HG02623 (cell line): ENCODE results near the gene OCA2.

Source experiments
- ATAC-seq: cut with Tn5 transposase; IDR thresholded peaks from one replicate; pipeline ENCODE4 v1.9.1; 2021; ENCODE audit warnings: moderate library complexity; ENCODE audit not compliant: unreplicated experiment

The OCA2 gene

GRCh38 chr15:28005004-28005527, 94.0 kb downstream of the OCA2 start:
- ATAC-seq, result no peak

GRCh38 chr15:28004143-28005003, 94.7 kb downstream of the OCA2 start:
- ATAC-seq, result no peak

DNA sequence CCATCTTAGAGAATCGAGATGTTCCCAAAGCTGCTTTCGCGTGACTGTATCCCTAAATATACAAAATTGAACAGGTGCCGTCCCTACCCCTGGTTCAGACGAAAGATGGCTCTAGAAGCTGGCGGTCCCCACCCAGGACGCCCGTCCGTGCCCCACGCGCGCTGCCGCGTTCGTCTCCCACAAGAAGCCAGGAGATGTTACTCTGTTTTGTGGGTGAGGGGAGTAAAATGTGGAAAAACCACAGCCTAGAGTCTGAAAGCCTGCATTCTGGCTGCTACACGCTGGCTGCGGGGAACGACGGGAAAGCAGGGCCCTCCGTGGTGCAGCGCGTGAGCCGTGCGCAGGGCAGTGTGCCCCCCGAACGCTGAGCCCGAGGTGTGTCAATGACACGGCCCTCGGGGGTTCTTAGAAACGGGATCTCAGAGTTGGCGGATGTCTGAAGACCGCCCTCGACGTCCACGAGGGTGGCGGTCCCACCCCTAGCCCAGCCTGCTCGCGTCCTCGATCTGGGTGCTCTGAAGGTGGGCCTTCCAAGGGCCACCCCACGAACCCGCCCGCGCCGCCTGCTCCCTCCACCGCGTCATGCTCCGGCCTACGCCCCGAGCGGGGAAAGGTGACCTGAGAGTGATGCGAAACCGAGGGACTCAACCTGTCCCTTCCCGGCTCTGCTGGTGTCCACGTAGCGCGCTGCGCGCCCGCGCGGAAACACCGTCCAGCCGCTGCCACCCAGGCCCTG, 95.6 kb downstream of the OCA2 start:
- ATAC-seq, result no peak

GRCh38 chr15:28002867-28003266, 96.2 kb downstream of the OCA2 start:
- ATAC-seq, result no peak

- ATAC-seq, result no peak
Observed at GRCh38 chr15:28002136-28002861, 96.8 kb downstream of the OCA2 start.

GRCh38 chr15:28001641-28002040, 97.5 kb downstream of the OCA2 start:
- no peak for ATAC-seq

DNA sequence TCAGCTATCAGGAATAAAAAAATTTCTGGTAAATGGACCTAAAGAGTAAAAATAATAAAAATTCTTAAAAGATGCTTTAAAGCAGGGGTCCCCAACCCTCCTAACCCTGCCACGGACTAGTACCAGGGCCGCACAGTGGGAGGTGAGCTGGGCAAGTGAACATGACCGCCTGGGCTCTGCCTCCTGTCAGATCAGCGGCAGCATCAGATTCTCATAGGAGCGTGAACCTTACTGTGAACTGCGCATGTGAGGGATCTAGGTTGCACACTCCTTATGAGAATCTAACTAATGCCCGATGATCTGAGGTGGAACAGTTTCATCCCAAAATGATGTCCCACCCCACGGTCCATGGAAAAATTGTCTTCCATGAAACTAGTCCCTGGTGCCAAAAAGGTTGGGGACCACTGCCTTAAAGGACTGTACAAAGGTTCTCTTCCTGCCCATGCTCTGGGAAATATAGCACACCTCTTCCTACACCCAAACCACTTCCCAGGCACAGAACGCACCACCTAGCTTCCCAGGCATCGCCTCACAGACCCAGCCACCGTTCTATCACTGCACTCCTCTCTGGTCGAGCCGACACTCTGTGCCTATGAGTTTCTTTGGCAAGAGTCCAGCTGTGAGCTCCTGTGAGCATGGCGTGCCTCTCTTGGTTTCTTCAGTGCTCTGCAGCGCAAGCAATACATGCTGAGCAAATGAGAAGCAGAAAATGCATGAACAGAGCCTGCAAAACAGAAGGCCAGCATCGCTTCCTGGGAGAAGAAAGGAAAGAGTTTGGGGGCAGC, 104.9 kb downstream of the OCA2 start:
- ATAC-seq, result no peak

DNA sequence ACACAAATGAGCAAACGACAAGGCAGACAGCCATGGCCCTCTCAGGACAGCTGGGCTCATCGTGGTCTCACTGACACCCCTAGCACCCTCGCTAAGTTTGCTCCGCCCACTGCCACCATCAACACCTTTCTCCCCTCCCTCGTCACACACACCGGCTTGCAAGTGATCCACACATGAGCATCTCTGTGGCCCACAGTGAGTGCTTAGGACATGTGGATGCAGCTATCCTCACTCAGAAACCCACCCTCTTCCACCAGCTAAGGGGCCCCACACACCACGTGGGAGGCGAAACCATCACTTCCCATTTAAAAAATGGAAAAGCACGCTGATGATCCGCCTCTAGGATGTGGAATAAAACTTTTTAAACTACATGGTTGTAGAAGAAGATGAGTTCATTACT, 105.6 kb downstream of the OCA2 start:
- ATAC-seq, result no peak

GRCh38 chr15:27990521-27991515, 108.3 kb downstream of the OCA2 start:
- no peak for ATAC-seq

GRCh38 chr15:27989838-27990237, 109.3 kb downstream of the OCA2 start:
- no peak for ATAC-seq

- ATAC-seq, result no peak
Observed at GRCh38 chr15:27989427-27989826, 109.7 kb downstream of the OCA2 start.

- no peak for ATAC-seq
Observed at GRCh38 chr15:27985099-27985498, 114.0 kb downstream of the OCA2 start.

- no peak for ATAC-seq
Observed at GRCh38 chr15:27983496-27983895, 115.6 kb downstream of the OCA2 start.

DNA sequence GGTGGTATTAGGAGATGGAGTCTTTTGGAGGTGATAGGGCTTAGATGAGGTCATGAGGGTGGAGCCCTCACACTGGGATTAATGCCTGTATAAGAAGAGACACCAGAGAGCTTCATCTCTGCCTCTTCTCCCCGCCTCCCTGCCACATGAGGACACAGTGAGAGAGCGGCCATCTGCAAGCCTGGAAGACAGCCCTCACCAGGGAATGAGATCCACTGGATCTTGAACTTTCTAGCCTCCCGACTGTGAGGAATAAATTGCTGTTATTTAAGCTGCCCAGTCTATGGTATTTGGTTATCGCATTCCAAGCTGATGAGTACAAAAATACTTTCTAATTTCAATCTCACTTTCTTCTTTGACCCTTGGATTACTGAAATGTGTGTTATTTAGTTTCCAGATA, 121.4 kb downstream of the OCA2 start:
- no peak for ATAC-seq

DNA sequence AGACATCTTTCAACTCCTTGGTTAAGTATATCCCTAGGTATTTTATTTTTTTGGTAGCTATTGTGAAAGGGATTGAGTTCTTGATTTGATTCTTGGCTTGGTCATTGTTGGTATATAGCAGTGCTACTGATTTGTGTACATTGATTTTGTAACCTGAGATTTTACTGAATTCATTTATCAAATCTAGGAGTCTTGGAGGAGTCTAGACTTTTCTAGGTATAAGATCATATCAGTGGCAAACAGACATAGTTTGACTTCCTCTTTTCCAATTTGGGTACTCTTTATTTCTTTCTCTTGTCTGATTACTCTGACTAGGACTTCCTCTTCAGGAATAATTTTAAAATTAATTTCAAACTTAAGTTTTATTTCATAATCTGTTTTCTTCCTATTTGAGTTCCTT, 125.2 kb downstream of the OCA2 start:
- no peak for ATAC-seq

GRCh38 chr15:27970661-27971392, 128.3 kb downstream of the OCA2 start:
- no peak for ATAC-seq

- ATAC-seq, result no peak
Observed at GRCh38 chr15:27967541-27967940, 131.6 kb downstream of the OCA2 start.

DNA sequence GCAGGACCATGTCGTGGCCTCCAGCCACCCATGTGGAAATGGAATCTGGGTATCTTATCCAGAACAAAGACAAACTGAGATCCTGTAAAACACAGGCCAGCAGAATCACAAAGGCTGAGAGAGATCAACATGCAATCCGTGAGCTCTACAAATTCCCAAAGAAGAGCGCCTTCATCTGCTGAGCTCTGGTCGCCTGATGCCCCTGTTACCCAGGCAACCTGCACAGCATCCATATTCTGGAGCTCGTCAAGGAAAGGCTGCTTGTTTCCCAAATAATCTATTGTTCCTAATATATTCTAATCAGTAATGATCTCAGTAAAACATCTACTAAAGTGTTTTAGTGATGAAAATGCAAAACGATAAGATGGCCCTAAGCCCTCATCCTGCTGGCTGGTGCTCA, 133.6 kb downstream of the OCA2 start:
- no peak for ATAC-seq

- no peak for ATAC-seq
Observed at GRCh38 chr15:27961801-27962200, 137.3 kb downstream of the OCA2 start.
